ENCODE data around the gene FFAR3. TPM values are rescaled to one million over a fixed set of nuclear protein-coding genes. Genes with fewer than 3 reads are reported as not detected.

FFAR3 gene
- total and polyA plus RNA-seq, 2 donors (not counting 1 experiment from before 2014, with no cell fraction given): not detected

- Histone ChIP-seq H3K36me3 (ENCODE audit: control insufficient read depth, insufficient read depth, low read length) (no peaks in the 10 kb centered on the region), H3K79me2 (ENCODE audit: control insufficient read depth, insufficient read depth, low read length) (no peaks in the 10 kb centered on the region), H3K27me3 (ENCODE audit: control insufficient read depth, insufficient read depth, low read length) (no peaks in the 10 kb centered on the region), H3K4me3 (replicated peaks in 1 of 4; ENCODE audit: control extremely low read depth in 1 of 4, insufficient read depth in 1 of 4, low read depth in 3 of 4, low read length in 4 of 4) (no peak overlapping the region), H3K9ac (ENCODE audit: insufficient read depth, low read length) (no peak overlapping the region), H3K9me3 (ENCODE audit: control insufficient read depth, insufficient read depth, low read depth, low read length) (no peaks in the 10 kb centered on the region), H3K4me1 (ENCODE audit: control insufficient read depth, extremely low read depth, insufficient read depth, low read length) (no peaks in the 10 kb centered on the region), H4K20me1 (ENCODE audit: control insufficient read depth, extremely low read depth, insufficient read depth, low read length) (no peaks in the 10 kb centered on the region), H3K4me2 (ENCODE audit: extremely low read depth, insufficient read depth, low read length) (no peak overlapping the region), H2AFZ (ENCODE audit: low read length) (no peak overlapping the region), H3K27ac (ENCODE audit: insufficient read depth, low read length) (no peak overlapping the region)
- no peak for DNase-seq (ENCODE audit: low read depth in 2 of 2)
- TF ChIP-seq CTCF (conservative IDR thresholded peaks at IDR 0.05 in 1 of 2, IDR thresholded peaks at IDR 0.05 in 1 of 2; ENCODE audit: low read depth in 1 of 2, low read length in 2 of 2) (no peak), EZH2 (IDR thresholded peaks at IDR 0.05; ENCODE audit: low read length, missing control alignments) (no peak)
Measured at GRCh38 chr19:35337097-35337983, 20.9 kb upstream of the FFAR3 start.

- H3K4me2 ChIP-seq (ENCODE audit: extremely low read depth, insufficient read depth, low read length): no peak overlapping the region
- DNase-seq (ENCODE audit: low read depth in 2 of 2): no peak
- no peak overlapping the region for H2AFZ ChIP-seq (ENCODE audit: low read length)
- H3K27ac ChIP-seq (ENCODE audit: insufficient read depth, low read length): no peak overlapping the region
- no peak overlapping the region for H3K4me3 ChIP-seq (replicated peaks in 1 of 4; ENCODE audit: control extremely low read depth in 1 of 4, insufficient read depth in 1 of 4, low read depth in 3 of 4, low read length in 4 of 4)
- H3K27me3 ChIP-seq (ENCODE audit: control insufficient read depth, insufficient read depth, low read length): no peaks in the 10 kb centered on the region
- no peaks in the 10 kb centered on the region for H3K9me3 ChIP-seq (ENCODE audit: control insufficient read depth, insufficient read depth, low read depth, low read length)
- no peaks in the 10 kb centered on the region for H3K4me1 ChIP-seq (ENCODE audit: control insufficient read depth, extremely low read depth, insufficient read depth, low read length)
- no peaks in the 10 kb centered on the region for H4K20me1 ChIP-seq (ENCODE audit: control insufficient read depth, extremely low read depth, insufficient read depth, low read length)
- H3K36me3 ChIP-seq (ENCODE audit: control insufficient read depth, insufficient read depth, low read length): no peaks in the 10 kb centered on the region
- TF ChIP-seq EZH2 (IDR thresholded peaks at IDR 0.05; ENCODE audit: low read length, missing control alignments) (no peak), CTCF (conservative IDR thresholded peaks at IDR 0.05 in 1 of 2, IDR thresholded peaks at IDR 0.05 in 1 of 2; ENCODE audit: low read depth in 1 of 2, low read length in 2 of 2) (no peak)
- no peak overlapping the region for H3K9ac ChIP-seq (ENCODE audit: insufficient read depth, low read length)
- H3K79me2 ChIP-seq (ENCODE audit: control insufficient read depth, insufficient read depth, low read length): no peaks in the 10 kb centered on the region
Measured at GRCh38 chr19:35337984-35338296, 20.3 kb upstream of the FFAR3 start.

- Histone ChIP-seq H3K4me3 (replicated peaks in 1 of 4; ENCODE audit: control extremely low read depth in 1 of 4, insufficient read depth in 1 of 4, low read depth in 3 of 4, low read length in 4 of 4) (no peak overlapping the region), H3K9ac (ENCODE audit: insufficient read depth, low read length) (no peak overlapping the region), H3K27ac (ENCODE audit: insufficient read depth, low read length) (no peak overlapping the region), H3K27me3 (ENCODE audit: control insufficient read depth, insufficient read depth, low read length) (no peaks in the 10 kb centered on the region), H3K4me2 (ENCODE audit: extremely low read depth, insufficient read depth, low read length) (no peak overlapping the region), H3K9me3 (ENCODE audit: control insufficient read depth, insufficient read depth, low read depth, low read length) (no peaks in the 10 kb centered on the region), H3K79me2 (ENCODE audit: control insufficient read depth, insufficient read depth, low read length) (no peaks in the 10 kb centered on the region), H3K4me1 (ENCODE audit: control insufficient read depth, extremely low read depth, insufficient read depth, low read length) (no peaks in the 10 kb centered on the region), H3K36me3 (ENCODE audit: control insufficient read depth, insufficient read depth, low read length) (no peaks in the 10 kb centered on the region), H2AFZ (ENCODE audit: low read length) (no peak overlapping the region), H4K20me1 (ENCODE audit: control insufficient read depth, extremely low read depth, insufficient read depth, low read length) (no peaks in the 10 kb centered on the region)
- no peak for DNase-seq (ENCODE audit: low read depth in 2 of 2)
- no peak for TF ChIP-seq EZH2 (IDR thresholded peaks at IDR 0.05; ENCODE audit: low read length, missing control alignments)
- no peak for TF ChIP-seq CTCF (conservative IDR thresholded peaks at IDR 0.05 in 1 of 2, IDR thresholded peaks at IDR 0.05 in 1 of 2; ENCODE audit: low read depth in 1 of 2, low read length in 2 of 2)
Measured at GRCh38 chr19:35340431-35340830, 17.8 kb upstream of the FFAR3 start.
